Loucy (cell line): ENCODE measurements around the gene KRTCAP2.
A peak's percentile ranks its signal among the peaks of the same experiment; 100 is the strongest.
"Not testable (repeated sequence)": the region's sequence is repeated elsewhere in the genome, so short reads cannot be mapped to it uniquely, and the experiment has no call there.

ENCODE experiments used
- H2AFZ ChIP-seq: fragments of 200-600 bp; sonication (generic); 2 replicates; pipeline ENCODE4 v1.6.0; 2016; ENCODE audit warnings: antibody characterized with exemption, mild to moderate bottlenecking, low read length, moderate library complexity
- H3F3A ChIP-seq: fragments of 200-600 bp; 2 replicates; pipeline ENCODE4 v1.6.0; 2016; ENCODE audit warnings: antibody characterized with exemption, low read depth, mild to moderate bottlenecking
- H3K27me3 ChIP-seq: fragments of 200-600 bp; sonication (generic); 2 replicates; pipeline ENCODE4 v1.6.1; 2014; ENCODE audit warnings: low read length, mild to moderate bottlenecking; ENCODE audit not compliant: insufficient read depth, poor library complexity, severe bottlenecking
- H3K36me3 ChIP-seq: fragments of 200-600 bp; sonication (generic); 2 replicates; pipeline ENCODE4 v1.6.1; 2016; ENCODE audit warnings: low read length; ENCODE audit not compliant: insufficient read depth
- H3K4me1 ChIP-seq: fragments of 200-600 bp; sonication (generic); 2 replicates; pipeline ENCODE4 v1.5.1; 2014; ENCODE audit warnings: low read length, mild to moderate bottlenecking; ENCODE audit not compliant: insufficient read depth, poor library complexity, severe bottlenecking
- H3K4me2 ChIP-seq: fragments of 200-600 bp; sonication (generic); 2 replicates; pipeline ENCODE4 v1.6.0; 2014; ENCODE audit warnings: antibody characterized with exemption, low read length, low read depth, mild to moderate bottlenecking; ENCODE audit not compliant: poor library complexity, severe bottlenecking
- H3K4me3 ChIP-seq: fragments of 200-600 bp; sonication (generic); 2 replicates; pipeline ENCODE4 v1.5.1; 2014; ENCODE audit warnings: low read length, mild to moderate bottlenecking, mixed read lengths; ENCODE audit not compliant: poor library complexity, severe bottlenecking
- H3K79me2 ChIP-seq: fragments of 200-600 bp; sonication (generic); 2 replicates; pipeline ENCODE4 v1.6.1; 2014; ENCODE audit warnings: low read length; ENCODE audit not compliant: insufficient read depth
- H3K9ac ChIP-seq: fragments of 200-600 bp; sonication (generic); 2 replicates; pipeline ENCODE4 v1.6.0; 2014; ENCODE audit warnings: mild to moderate bottlenecking, low read depth, low read length, moderate library complexity; ENCODE audit not compliant: poor library complexity, severe bottlenecking
- H3K9me2 ChIP-seq: fragments of 200-600 bp; sonication (generic); replicated peaks from 2 replicates; pipeline ENCODE4 v1.6.1; 2016; ENCODE audit warnings: low read depth, low read length, mixed read lengths
- H3K9me3 ChIP-seq: fragments of 200-600 bp; sonication (generic); 2 replicates; pipeline ENCODE4 v1.6.1; 2014; ENCODE audit warnings: mild to moderate bottlenecking, antibody characterized with exemption, low read length, low read depth; ENCODE audit not compliant: insufficient read depth
- H4K20me1 ChIP-seq: fragments of 200-600 bp; sonication (generic); 2 replicates; pipeline ENCODE4 v1.6.0; 2014; ENCODE audit warnings: antibody characterized with exemption, low read length, mild to moderate bottlenecking; ENCODE audit not compliant: insufficient read depth, poor library complexity, severe bottlenecking
- CTCF ChIP-seq: fragments of 200-600 bp; sonication (generic); conservative IDR thresholded peaks from 2 replicates; pipeline ENCODE4 v1.5.1; 2014; ENCODE audit warnings: mild to moderate bottlenecking, antibody characterized with exemption, low read length
- EZH2phosphoT487 ChIP-seq: fragments of 200-600 bp; IDR thresholded peaks from 2 replicates; pipeline ENCODE4 v1.6.1; 2018; ENCODE audit warnings: antibody characterized with exemption, mild to moderate bottlenecking, moderate library complexity, borderline replicate concordance

The KRTCAP2 gene

GRCh38 chr1:155172732-155173477 lies at the start of gene KRTCAP2:
KRTCAP2 (minus strand) TSS chr1:155173304; CDS start chr1:155173224, 80 bp downstream.
- H3K4me2 ChIP-seq = peak within 1 kb of the TSS; percentile 92
- no peak for TF ChIP-seq EZH2phosphoT487
- TF ChIP-seq CTCF = peak; percentile 83
- no peaks in the 10 kb centered on the region for H3K36me3 ChIP-seq
- H3K9ac ChIP-seq = peak within 1 kb of the TSS; percentile 94
- peak within 1 kb of the TSS; percentile 86 for H3K4me3 ChIP-seq
- no peaks in the 10 kb centered on the region for H3K9me3 ChIP-seq
- H3K9me2 ChIP-seq = no peaks in the 10 kb centered on the region
- H3F3A ChIP-seq = peaks cover 5% of the 10 kb centered on the region
- H3K79me2 ChIP-seq = peaks cover 19% of the 10 kb centered on the region
- no peaks in the 10 kb centered on the region for H3K27me3 ChIP-seq
- peak within 1 kb of the TSS; percentile 98 for H2AFZ ChIP-seq
- peaks cover 27% of the 10 kb centered on the region for H3K4me1 ChIP-seq
- no peaks in the 10 kb centered on the region for H4K20me1 ChIP-seq

GRCh38 chr1:155220211-155220965 lies 47.3 kb upstream of the KRTCAP2 start:
- H3K4me2 ChIP-seq = peak overlapping the region; percentile 75
- not testable (repeated sequence) for H3K4me3 ChIP-seq, H3K36me3 ChIP-seq, H3K9me3 ChIP-seq, H4K20me1 ChIP-seq, H3F3A ChIP-seq, H3K9me2 ChIP-seq, H3K9ac ChIP-seq, H3K27me3 ChIP-seq
- H3K79me2 ChIP-seq = peaks cover 15% of the 10 kb centered on the region
- peaks cover 17% of the 10 kb centered on the region for H3K4me1 ChIP-seq
- H2AFZ ChIP-seq = 0 out of 2 replicates have a peak overlapping the region, but pooled peaks have one; percentile 80

GRCh38 chr1:155219592-155220031 lies 46.5 kb upstream of the KRTCAP2 start:
- H3K36me3 ChIP-seq = no peaks in the 10 kb centered on the region
- H3K4me3 ChIP-seq = peak overlapping the region; percentile 54
- H4K20me1 ChIP-seq = no peaks in the 10 kb centered on the region
- no peaks in the 10 kb centered on the region for H3K27me3 ChIP-seq
- H3K4me1 ChIP-seq = peaks cover 15% of the 10 kb centered on the region
- no peaks in the 10 kb centered on the region for H3K9me3 ChIP-seq
- H2AFZ ChIP-seq = peak overlapping the region; percentile 80
- peaks cover 8% of the 10 kb centered on the region; the same call in 1 of the 2 replicates for H3K79me2 ChIP-seq
- TF ChIP-seq EZH2phosphoT487 = no peak
- no peak for TF ChIP-seq CTCF
- H3K9me2 ChIP-seq = no peaks in the 10 kb centered on the region
- H3F3A ChIP-seq = no peaks in the 10 kb centered on the region
- H3K9ac ChIP-seq = peak overlapping the region; percentile 52
- peak overlapping the region; percentile 75 for H3K4me2 ChIP-seq
